ENCODE measurements around the gene MYL12B. TPM values are rescaled to one million over a fixed set of nuclear protein-coding genes. Genes with fewer than 3 reads are reported as not detected.

The MYL12B gene
- total RNA-seq, 2 experiments from 2014 or later: 230 to 260 TPM

- Histone ChIP-seq H3K9me3 (ENCODE audit: low read length) (no peaks in the 10 kb centered on the region; the same call in 1 of the 2 replicates), H3K4me1 (ENCODE audit: insufficient read depth, low read length, poor library complexity, severe bottlenecking) (peaks cover 50% of the 10 kb centered on the region), H3K27ac (ENCODE audit: low read depth, low read length, poor library complexity, severe bottlenecking) (peak overlapping the region; percentile 84), H2AFZ (ENCODE audit: low read length) (peak overlapping the region; percentile 76), H3K9me2 (ENCODE audit: insufficient read depth, low read length) (no peaks in the 10 kb centered on the region), H4K20me1 (ENCODE audit: insufficient read depth, low read length) (peaks cover 16% of the 10 kb centered on the region), H3K4me2 (ENCODE audit: low read length) (peak overlapping the region; percentile 94), H3K79me2 (ENCODE audit: insufficient read depth, low read depth, low read length) (peaks cover 62% of the 10 kb centered on the region), H3K36me3 (ENCODE audit: insufficient read depth, low read length) (peaks cover 38% of the 10 kb centered on the region), H3K4me3 (ENCODE audit: low read depth, low read length, poor library complexity, severe bottlenecking) (peak overlapping the region; percentile 81)
- TSS peak; percentile 92 for BruUV-seq (replicated peaks)
- intact Hi-C loops (cut with micrococcal nuclease; ENCODE audit: unreplicated experiment): loop anchor here (1.0 to 5.0 kb wide), 11 partner anchors 33 to 674 kb away; partner anchors contain the start of genes METTL4 and NDC80
- no peak for DNase-seq (ENCODE audit: low spot score)
- POLR2A ChIA-PET: interaction anchor here (0.5 to 4.0 kb wide), 8 partner anchors 20 to 244 kb away, joined by 3 to 50 read pairs (median 4); no protein-coding TSS in a partner anchor
- CTCF ChIA-PET (ENCODE audit: unreplicated experiment): interaction anchor here (0.5 to 1.5 kb wide), 7 partner anchors 62 to 609 kb away, joined by 3 to 7 read pairs (median 4); no protein-coding TSS in a partner anchor
- no peak for TF ChIP-seq CTCF (conservative IDR thresholded peaks at IDR 0.05; ENCODE audit: low read length)
- no peak for TF ChIP-seq EZH2phosphoT487 (IDR thresholded peaks at IDR 0.05; ENCODE audit: borderline replicate concordance, low read depth, low read length)
These were observed 15.2 kb upstream of the MYL12B start for GRCh38 chr18:3246635-3247239.

DNA sequence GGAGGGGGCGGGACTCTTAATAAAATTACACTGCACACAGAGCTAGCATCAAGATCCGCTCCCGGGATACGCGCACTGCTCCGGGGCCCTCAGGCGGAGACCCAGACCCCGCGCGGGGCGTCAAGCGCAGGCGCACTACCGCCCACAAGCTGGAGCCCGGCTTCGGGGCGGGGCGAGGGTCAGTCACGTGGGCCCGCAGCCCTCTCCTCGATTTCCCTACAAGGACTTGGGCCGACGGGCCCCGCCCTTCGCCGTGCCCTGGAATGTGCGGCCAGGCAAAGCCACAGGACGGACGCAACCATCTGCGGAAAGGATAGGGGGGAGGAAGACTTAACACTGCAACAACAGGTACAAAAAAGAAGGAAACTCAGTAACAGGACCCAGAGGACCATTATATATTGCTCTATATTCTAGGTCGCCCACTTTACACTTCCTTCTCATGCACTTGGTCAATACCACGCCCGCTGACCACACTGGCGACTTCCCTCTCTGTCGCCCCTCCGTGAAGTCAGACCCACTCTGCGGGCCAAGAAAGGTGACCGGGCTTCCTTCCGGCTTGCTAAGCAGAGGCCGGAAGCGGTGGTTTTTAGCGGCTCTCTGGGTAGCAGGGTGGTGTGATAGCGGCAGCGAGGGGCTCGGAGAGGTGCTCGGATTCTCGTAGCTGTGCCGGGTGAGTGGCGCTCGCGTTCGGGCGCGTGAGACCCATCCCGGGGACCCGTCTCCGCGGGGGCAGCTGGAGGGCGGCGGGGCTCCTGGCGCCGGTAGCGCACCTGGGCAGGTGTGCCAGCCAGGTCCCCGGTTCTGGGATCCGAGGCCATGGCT is 14.5 kb upstream of the MYL12B start, which contains the start of gene MYL12A:
TSS of gene MYL12A (plus strand) at position 562 of the 822 bp plus-strand sequence. CDS start 5,447 bp downstream, outside the sequence.
- Histone ChIP-seq H4K20me1 (ENCODE audit: insufficient read depth, low read length) (peaks cover 21% of the 10 kb centered on the region), H2AFZ (ENCODE audit: low read length) (peak within 1 kb of the TSS; percentile 76)

More for the DNA sequence above, 14.5 kb upstream of the MYL12B start, which contains the start of gene MYL12A:
- DNase-seq (ENCODE audit: low spot score): peak; percentile 99
- H3K79me2 ChIP-seq (ENCODE audit: insufficient read depth, low read depth, low read length): peaks cover 69% of the 10 kb centered on the region
- H3K36me3 ChIP-seq (ENCODE audit: insufficient read depth, low read length): peaks cover 35% of the 10 kb centered on the region
- H3K9me2 ChIP-seq (ENCODE audit: insufficient read depth, low read length): no peaks in the 10 kb centered on the region
- no peaks in the 10 kb centered on the region for H3K9me3 ChIP-seq (ENCODE audit: low read length)
- H3K4me3 ChIP-seq (ENCODE audit: low read depth, low read length, poor library complexity, severe bottlenecking): peak within 1 kb of the TSS; percentile 81
- intact Hi-C loops (cut with micrococcal nuclease; ENCODE audit: unreplicated experiment): loop anchor here (1.0 to 5.0 kb wide), 4 partner anchors 32 to 675 kb away; partner anchors contain the start of genes METTL4 and NDC80
- TF ChIP-seq CTCF (conservative IDR thresholded peaks at IDR 0.05; ENCODE audit: low read length) (no peak), EZH2phosphoT487 (IDR thresholded peaks at IDR 0.05; ENCODE audit: borderline replicate concordance, low read depth, low read length) (no peak)
- H3K27ac ChIP-seq (ENCODE audit: low read depth, low read length, poor library complexity, severe bottlenecking): peak within 1 kb of the TSS; percentile 84
- ChIA-PET POLR2A (interaction anchor here (0.5 to 4.0 kb wide), 17 partner anchors 12 to 468 kb away, joined by 3 to 50 read pairs (median 4); no protein-coding TSS in a partner anchor), CTCF (ENCODE audit: unreplicated experiment) (interaction anchor here (0.6 kb wide), 1 partner anchor 200 kb away, joined by 7 read pairs; no protein-coding TSS in a partner anchor)
- BruUV-seq (replicated peaks): no TSS peak
- peak within 1 kb of the TSS; percentile 94 for H3K4me2 ChIP-seq (ENCODE audit: low read length)
- peaks cover 57% of the 10 kb centered on the region for H3K4me1 ChIP-seq (ENCODE audit: insufficient read depth, low read length, poor library complexity, severe bottlenecking)

Data from OCI-LY7 (cell line).